ENCODE data around the gene TMEM86B.

GRCh38 chr19:55216461-55217198, 11.9 kb downstream of the TMEM86B start:
- TF ChIP-seq, protein P1, sequence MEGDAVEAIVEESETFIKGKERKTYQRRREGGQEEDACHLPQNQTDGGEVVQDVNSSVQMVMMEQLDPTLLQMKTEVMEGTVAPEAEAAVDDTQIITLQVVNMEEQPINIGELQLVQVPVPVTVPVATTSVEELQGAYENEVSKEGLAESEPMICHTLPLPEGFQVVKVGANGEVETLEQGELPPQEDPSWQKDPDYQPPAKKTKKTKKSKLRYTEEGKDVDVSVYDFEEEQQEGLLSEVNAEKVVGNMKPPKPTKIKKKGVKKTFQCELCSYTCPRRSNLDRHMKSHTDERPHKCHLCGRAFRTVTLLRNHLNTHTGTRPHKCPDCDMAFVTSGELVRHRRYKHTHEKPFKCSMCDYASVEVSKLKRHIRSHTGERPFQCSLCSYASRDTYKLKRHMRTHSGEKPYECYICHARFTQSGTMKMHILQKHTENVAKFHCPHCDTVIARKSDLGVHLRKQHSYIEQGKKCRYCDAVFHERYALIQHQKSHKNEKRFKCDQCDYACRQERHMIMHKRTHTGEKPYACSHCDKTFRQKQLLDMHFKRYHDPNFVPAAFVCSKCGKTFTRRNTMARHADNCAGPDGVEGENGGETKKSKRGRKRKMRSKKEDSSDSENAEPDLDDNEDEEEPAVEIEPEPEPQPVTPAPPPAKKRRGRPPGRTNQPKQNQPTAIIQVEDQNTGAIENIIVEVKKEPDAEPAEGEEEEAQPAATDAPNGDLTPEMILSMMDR (IDR thresholded peaks at IDR 0.05) = no peak
- TF ChIP-seq POLR2AphosphoS5 (IDR thresholded peaks at IDR 0.05) = peak; percentile 37
- TF ChIP-seq POLR2A (IDR thresholded peaks at IDR 0.05) = no peak
- no peak for TF ChIP-seq EP300 (IDR thresholded peaks at IDR 0.05)
